ENCODE measurements around the gene CRAT. TPM values are rescaled to one million over a fixed set of nuclear protein-coding genes. Genes with fewer than 3 reads are reported as not detected.

Gene CRAT
- total and polyA plus RNA-seq, 2 of the 4 experiments (the other 2 are of a cell fraction) = 18.8 to 41.6 TPM

DNA sequence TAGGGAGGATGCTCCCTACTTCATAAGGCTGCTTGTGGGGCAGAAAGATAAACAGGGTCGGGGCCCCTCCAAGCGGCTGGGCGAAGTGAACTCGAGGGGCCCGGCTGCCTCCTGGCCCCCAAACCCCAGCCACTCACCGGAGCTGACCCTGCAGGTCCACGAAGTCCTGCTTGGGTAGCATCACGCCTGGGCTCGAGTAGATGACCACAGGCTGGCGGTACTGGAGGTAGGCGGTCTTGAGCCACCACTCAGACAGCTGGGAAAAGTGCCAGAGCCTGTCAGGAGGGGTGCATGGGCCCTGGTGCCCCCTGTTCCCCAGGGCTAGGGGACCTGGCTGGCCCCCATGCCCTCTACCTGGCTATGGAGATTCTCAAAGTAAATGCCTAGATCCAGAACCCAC is 6.5 kb downstream of the CRAT start:
- Histone ChIP-seq H3K4me3 (ENCODE audit: insufficient read depth, low read depth, low read length) (no peak overlapping the region), H3K4me2 (ENCODE audit: low read depth, low read length) (no peak overlapping the region), H2BK120ac (ENCODE audit: low read depth, low read length) (no peak overlapping the region), H3K14ac (replicated peaks; ENCODE audit: low read depth, low read length) (no peak overlapping the region), H2AK9ac (replicated peaks; ENCODE audit: low read depth, low read length, poor library complexity) (no peak overlapping the region), H3K79me1 (ENCODE audit: low read depth in 1 of 2, low read length in 2 of 2) (peaks cover 4 to 18% of the 10 kb centered on the region in 2 experiments; a peak in 3 of 4 replicates), H2AFZ (replicated peaks; ENCODE audit: low read length, poor library complexity) (no peak overlapping the region), H3K9me1 (ENCODE audit: insufficient read depth, low read length) (no peaks in the 10 kb centered on the region), H4K8ac (ENCODE audit: low read depth in 2 of 2, low read length in 2 of 2) (no peak overlapping the region), H3K27ac (ENCODE audit: insufficient read depth, low read length) (no peak overlapping the region), H3K4ac (ENCODE audit: low read depth, low read length) (no peak overlapping the region), H3K18ac (ENCODE audit: low read depth, low read length) (no peak overlapping the region), H2BK20ac (ENCODE audit: low read depth, low read length) (no peak overlapping the region), H4K5ac (ENCODE audit: low read depth, low read length) (no peak overlapping the region), H2BK15ac (ENCODE audit: low read depth, low read length) (no peak overlapping the region), H4K91ac (ENCODE audit: insufficient read depth, low read depth, low read length) (no peak overlapping the region), H2AK5ac (ENCODE audit: low read depth, low read length) (no peak overlapping the region), H4K20me1 (ENCODE audit: insufficient read depth, low read length) (no peaks in the 10 kb centered on the region), H3K4me1 (ENCODE audit: control insufficient read depth, insufficient read depth, low read length) (no peaks in the 10 kb centered on the region), H3K23ac (ENCODE audit: low read depth, low read length) (no peak overlapping the region), H3K9ac (ENCODE audit: low read depth, low read length) (no peak overlapping the region), H3K56ac (ENCODE audit: extremely low read depth, insufficient read depth, low read length) (no peak overlapping the region), H2BK5ac (ENCODE audit: low read depth, low read length, poor library complexity, severe bottlenecking) (no peak overlapping the region), H3K36me3 (ENCODE audit: control insufficient read depth, insufficient read depth, low read length) (peaks cover 30% of the 10 kb centered on the region), H3K27me3 (ENCODE audit: control insufficient read depth, insufficient read depth, low read length) (no peaks in the 10 kb centered on the region), H3K9me3 (ENCODE audit: control insufficient read depth, insufficient read depth, low read length) (no peaks in the 10 kb centered on the region)
- BruUV-seq (replicated peaks) = no TSS peak
- intact Hi-C loops (cut with micrococcal nuclease) = no loop called here
- TF ChIP-seq, protein P1, sequence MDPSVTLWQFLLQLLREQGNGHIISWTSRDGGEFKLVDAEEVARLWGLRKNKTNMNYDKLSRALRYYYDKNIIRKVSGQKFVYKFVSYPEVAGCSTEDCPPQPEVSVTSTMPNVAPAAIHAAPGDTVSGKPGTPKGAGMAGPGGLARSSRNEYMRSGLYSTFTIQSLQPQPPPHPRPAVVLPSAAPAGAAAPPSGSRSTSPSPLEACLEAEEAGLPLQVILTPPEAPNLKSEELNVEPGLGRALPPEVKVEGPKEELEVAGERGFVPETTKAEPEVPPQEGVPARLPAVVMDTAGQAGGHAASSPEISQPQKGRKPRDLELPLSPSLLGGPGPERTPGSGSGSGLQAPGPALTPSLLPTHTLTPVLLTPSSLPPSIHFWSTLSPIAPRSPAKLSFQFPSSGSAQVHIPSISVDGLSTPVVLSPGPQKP (IDR thresholded peaks at IDR 0.05; ENCODE audit: borderline replicate concordance, low read depth, low read length) = no peak
- TF ChIP-seq MXI1 (IDR thresholded peaks at IDR 0.05; ENCODE audit: borderline replicate concordance, low read depth, low read length) (no peak), FOS (IDR thresholded peaks at IDR 0.05; ENCODE audit: low read depth, low read length) (no peak), RAD21 (IDR thresholded peaks at IDR 0.05; ENCODE audit: low read length) (no peak), NFE2L2 (IDR thresholded peaks at IDR 0.05; ENCODE audit: low read depth, low read length) (no peak)
- POLR2A ChIA-PET (ENCODE audit: unreplicated experiment) = no interaction called here
- CTCF ChIA-PET = no interaction called here
- DNase-seq = no peak
- no peak for ATAC-seq (ENCODE audit: low read depth)
- in situ Hi-C loops (cut with MboI; ENCODE audit: low sequenced_read_pairs) = no loop called here
- dilution Hi-C loops (cut with HindIII; ENCODE audit: low sequenced_read_pairs, unreplicated experiment) = no loop called here
- WGBS, 2 experiments (ENCODE audit: extremely low coverage in 2 of 2, insufficient read length in 1 of 2) = no CpG with 5 or more reads among the region's 11 CpGs

Data from IMR-90 (cell line).